ENCODE results near the gene TRIM62. TPM values are rescaled to one million over a fixed set of nuclear protein-coding genes. Genes with fewer than 3 reads are reported as not detected.

The TRIM62 gene
- polyA plus RNA-seq, 2 of the 4 experiments (the other 2 are of a cell fraction) = 0.79 to 1.5 TPM

DNA sequence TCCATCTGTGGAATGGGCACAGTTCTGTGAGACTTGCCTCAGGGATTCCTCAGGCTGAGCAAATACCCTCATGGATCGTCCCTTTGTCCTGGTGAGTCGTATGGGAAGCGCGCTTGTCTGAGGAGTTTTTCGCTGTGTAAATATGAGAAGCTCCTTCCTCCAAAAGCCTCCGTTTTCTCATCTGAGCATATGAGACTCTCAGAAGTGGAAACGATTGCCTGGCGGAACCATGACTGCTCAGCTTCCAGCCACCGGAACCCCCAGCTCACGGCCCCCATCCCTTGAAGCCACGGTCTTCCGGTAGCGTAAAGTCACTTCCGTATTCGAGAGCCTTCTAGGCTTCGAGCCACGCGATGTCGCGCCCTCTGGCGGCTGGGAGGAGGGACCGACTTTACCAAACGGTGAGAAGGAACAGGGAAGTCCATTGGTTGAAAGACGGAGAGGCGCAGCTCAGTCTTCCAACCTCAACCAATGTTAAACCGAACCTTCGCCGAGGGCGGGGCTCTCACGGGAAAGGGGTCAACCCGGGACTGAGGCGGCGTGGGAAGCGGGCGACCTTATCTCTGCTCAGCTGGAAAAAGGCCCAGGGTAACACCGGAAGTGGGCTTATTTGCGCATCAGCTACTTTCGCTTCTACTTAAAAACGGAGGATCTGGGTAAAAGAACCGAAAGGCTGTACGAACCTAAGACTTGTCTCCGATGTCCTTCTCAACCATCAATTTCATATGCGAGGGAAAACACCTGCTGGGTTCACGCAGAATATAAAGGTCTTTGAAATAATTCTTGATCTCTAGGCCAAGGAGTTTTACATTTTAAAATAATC is 54.6 kb downstream of the TRIM62 start:
- H3K4me3 ChIP-seq = peak overlapping the region; percentile 63
- ATAC-seq (peak; percentile 99), FAIRE-seq (no peak), DNase-seq (ENCODE audit: low read depth in 1 of 2, low spot score in 1 of 2) (peak; percentile 94 to 99)
- CTCF ChIA-PET = interaction anchor here (0.8 to 2.1 kb wide), 16 partner anchors 10 to 255 kb away, joined by 3 to 18 read pairs (median 4); partner anchors contain the start of gene AZIN2
- peak overlapping the region; percentile 87 for H3K4me2 ChIP-seq
- POLR2A ChIA-PET = interaction anchor here (0.9 to 1.0 kb wide), 3 partner anchors 41 to 130 kb away, joined by 3 read pairs; no protein-coding TSS in a partner anchor
- 7% methylated on average over 24 of the region's 44 CpGs for WGBS (ENCODE audit: missing lambda C conversion rate)
- no peaks in the 10 kb centered on the region for H3K9me3 ChIP-seq
- peaks cover 4% of the 10 kb centered on the region; the same call in 1 of the 3 replicates for H3K4me1 ChIP-seq
- H3K27ac ChIP-seq = peak overlapping the region; percentile 85 to 89
- no peak for TF ChIP-seq RCOR1 (IDR thresholded peaks at IDR 0.05; ENCODE audit: low read depth, low read length)
- TF ChIP-seq, protein P1, sequence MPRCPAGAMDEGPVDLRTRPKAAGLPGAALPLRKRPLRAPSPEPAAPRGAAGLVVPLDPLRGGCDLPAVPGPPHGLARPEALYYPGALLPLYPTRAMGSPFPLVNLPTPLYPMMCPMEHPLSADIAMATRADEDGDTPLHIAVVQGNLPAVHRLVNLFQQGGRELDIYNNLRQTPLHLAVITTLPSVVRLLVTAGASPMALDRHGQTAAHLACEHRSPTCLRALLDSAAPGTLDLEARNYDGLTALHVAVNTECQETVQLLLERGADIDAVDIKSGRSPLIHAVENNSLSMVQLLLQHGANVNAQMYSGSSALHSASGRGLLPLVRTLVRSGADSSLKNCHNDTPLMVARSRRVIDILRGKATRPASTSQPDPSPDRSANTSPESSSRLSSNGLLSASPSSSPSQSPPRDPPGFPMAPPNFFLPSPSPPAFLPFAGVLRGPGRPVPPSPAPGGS (IDR thresholded peaks at IDR 0.05) = 0 out of 3 replicates have a peak, but pooled peaks have one; percentile 39
- TF ChIP-seq ZC3H11A (IDR thresholded peaks at IDR 0.05) = no peak
- TF ChIP-seq MAFK (IDR thresholded peaks at IDR 0.05; ENCODE audit: partially characterized antibody) = peak; percentile 88
- no peak for TF ChIP-seq HOXB5 (CRISPR knock-in tag; IDR thresholded peaks at IDR 0.05)
- TF ChIP-seq, protein P2, sequence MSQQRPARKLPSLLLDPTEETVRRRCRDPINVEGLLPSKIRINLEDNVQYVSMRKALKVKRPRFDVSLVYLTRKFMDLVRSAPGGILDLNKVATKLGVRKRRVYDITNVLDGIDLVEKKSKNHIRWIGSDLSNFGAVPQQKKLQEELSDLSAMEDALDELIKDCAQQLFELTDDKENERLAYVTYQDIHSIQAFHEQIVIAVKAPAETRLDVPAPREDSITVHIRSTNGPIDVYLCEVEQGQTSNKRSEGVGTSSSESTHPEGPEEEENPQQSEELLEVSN (IDR thresholded peaks at IDR 0.05; ENCODE audit: borderline replicate concordance, low read depth) = peak; percentile 78
- TF ChIP-seq CEBPB (IDR thresholded peaks at IDR 0.05) = 0 out of 4 replicates have a peak, but pooled peaks of 1 of the 2 experiments have one; percentile 3
- TF ChIP-seq RAD21 (conservative IDR thresholded peaks at IDR 0.05 in 1 of 2, IDR thresholded peaks at IDR 0.05 in 1 of 2) = no peak
- TF ChIP-seq TFCP2L1 (CRISPR knock-in tag; IDR thresholded peaks at IDR 0.05) = no peak
- no peak for TF ChIP-seq HEYL (CRISPR knock-in tag; IDR thresholded peaks at IDR 0.05)
- TF ChIP-seq, protein P3, sequence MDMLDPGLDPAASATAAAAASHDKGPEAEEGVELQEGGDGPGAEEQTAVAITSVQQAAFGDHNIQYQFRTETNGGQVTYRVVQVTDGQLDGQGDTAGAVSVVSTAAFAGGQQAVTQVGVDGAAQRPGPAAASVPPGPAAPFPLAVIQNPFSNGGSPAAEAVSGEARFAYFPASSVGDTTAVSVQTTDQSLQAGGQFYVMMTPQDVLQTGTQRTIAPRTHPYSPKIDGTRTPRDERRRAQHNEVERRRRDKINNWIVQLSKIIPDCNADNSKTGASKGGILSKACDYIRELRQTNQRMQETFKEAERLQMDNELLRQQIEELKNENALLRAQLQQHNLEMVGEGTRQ (IDR thresholded peaks at IDR 0.05) = no peak
- TF ChIP-seq CHD2 (IDR thresholded peaks at IDR 0.05; ENCODE audit: low read length, partially characterized antibody) = no peak
- no peak for TF ChIP-seq MYC (IDR thresholded peaks at IDR 0.05; ENCODE audit: borderline replicate concordance, low read length)
- 0 out of 2 replicates have a peak, but pooled peaks have one; percentile 10 for TF ChIP-seq KDM1A (IDR thresholded peaks at IDR 0.05; ENCODE audit: low read depth)
- TF ChIP-seq HOXB13 (CRISPR knock-in tag; IDR thresholded peaks at IDR 0.05; ENCODE audit: low read depth) = no peak
- no peak for TF ChIP-seq ZFP36 (IDR thresholded peaks at IDR 0.05; ENCODE audit: borderline replicate concordance, partially characterized antibody)
- no peak for TF ChIP-seq FOXS1 (CRISPR knock-in tag; IDR thresholded peaks at IDR 0.05)
- no peak for TF ChIP-seq RFX5 (IDR thresholded peaks at IDR 0.05)
- TF ChIP-seq EHF (CRISPR knock-in tag; IDR thresholded peaks at IDR 0.05) = no peak
- peak; percentile 73; the same call in 1 of the 2 replicates for TF ChIP-seq MAZ (IDR thresholded peaks at IDR 0.05; ENCODE audit: borderline replicate concordance, low read depth, low read length)
- TF ChIP-seq HDAC2 (IDR thresholded peaks at IDR 0.05) = no peak
- TF ChIP-seq, protein P4, sequence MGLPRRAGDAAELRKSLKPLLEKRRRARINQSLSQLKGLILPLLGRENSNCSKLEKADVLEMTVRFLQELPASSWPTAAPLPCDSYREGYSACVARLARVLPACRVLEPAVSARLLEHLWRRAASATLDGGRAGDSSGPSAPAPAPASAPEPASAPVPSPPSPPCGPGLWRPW (IDR thresholded peaks at IDR 0.05) = no peak
- peak; percentile 72 to 89; a peak in 4 of 5 replicates for TF ChIP-seq JUN (IDR thresholded peaks at IDR 0.05)
- TF ChIP-seq, protein P5, sequence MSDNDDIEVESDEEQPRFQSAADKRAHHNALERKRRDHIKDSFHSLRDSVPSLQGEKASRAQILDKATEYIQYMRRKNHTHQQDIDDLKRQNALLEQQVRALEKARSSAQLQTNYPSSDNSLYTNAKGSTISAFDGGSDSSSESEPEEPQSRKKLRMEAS (IDR thresholded peaks at IDR 0.05) = peak; percentile 95
- TF ChIP-seq KDM5A (IDR thresholded peaks at IDR 0.05) = peak; percentile 39; the same call in 1 of the 2 replicates
- TF ChIP-seq, protein P6, sequence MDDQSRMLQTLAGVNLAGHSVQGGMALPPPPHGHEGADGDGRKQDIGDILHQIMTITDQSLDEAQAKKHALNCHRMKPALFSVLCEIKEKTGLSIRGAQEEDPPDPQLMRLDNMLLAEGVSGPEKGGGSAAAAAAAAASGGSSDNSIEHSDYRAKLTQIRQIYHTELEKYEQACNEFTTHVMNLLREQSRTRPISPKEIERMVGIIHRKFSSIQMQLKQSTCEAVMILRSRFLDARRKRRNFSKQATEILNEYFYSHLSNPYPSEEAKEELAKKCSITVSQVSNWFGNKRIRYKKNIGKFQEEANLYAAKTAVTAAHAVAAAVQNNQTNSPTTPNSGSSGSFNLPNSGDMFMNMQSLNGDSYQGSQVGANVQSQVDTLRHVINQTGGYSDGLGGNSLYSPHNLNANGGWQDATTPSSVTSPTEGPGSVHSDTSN (IDR thresholded peaks at IDR 0.05) = peak; percentile 43; the same call in 1 of the 2 replicates
- TF ChIP-seq NR3C1 (IDR thresholded peaks at IDR 0.05) = no peak
- TF ChIP-seq, protein P7, sequence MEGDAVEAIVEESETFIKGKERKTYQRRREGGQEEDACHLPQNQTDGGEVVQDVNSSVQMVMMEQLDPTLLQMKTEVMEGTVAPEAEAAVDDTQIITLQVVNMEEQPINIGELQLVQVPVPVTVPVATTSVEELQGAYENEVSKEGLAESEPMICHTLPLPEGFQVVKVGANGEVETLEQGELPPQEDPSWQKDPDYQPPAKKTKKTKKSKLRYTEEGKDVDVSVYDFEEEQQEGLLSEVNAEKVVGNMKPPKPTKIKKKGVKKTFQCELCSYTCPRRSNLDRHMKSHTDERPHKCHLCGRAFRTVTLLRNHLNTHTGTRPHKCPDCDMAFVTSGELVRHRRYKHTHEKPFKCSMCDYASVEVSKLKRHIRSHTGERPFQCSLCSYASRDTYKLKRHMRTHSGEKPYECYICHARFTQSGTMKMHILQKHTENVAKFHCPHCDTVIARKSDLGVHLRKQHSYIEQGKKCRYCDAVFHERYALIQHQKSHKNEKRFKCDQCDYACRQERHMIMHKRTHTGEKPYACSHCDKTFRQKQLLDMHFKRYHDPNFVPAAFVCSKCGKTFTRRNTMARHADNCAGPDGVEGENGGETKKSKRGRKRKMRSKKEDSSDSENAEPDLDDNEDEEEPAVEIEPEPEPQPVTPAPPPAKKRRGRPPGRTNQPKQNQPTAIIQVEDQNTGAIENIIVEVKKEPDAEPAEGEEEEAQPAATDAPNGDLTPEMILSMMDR (IDR thresholded peaks at IDR 0.05) = peak; percentile 70
- no peak for TF ChIP-seq CBX8 (IDR thresholded peaks at IDR 0.05)
- peak; percentile 66 for TF ChIP-seq POLR2A (IDR thresholded peaks at IDR 0.05; ENCODE audit: low read length)
- no peak for TF ChIP-seq FOSL2 (IDR thresholded peaks at IDR 0.05)
- no peak for TF ChIP-seq FOSL2 (CRISPR knock-in tag; IDR thresholded peaks at IDR 0.05)
- no peak for TF ChIP-seq EHMT2 (IDR thresholded peaks at IDR 0.05; ENCODE audit: low read depth)
- 0 out of 2 replicates have a peak, but pooled peaks have one; percentile 34 for TF ChIP-seq GATA3 (IDR thresholded peaks at IDR 0.05; ENCODE audit: borderline replicate concordance)
- peak; percentile 88 for TF ChIP-seq PHF8 (IDR thresholded peaks at IDR 0.05; ENCODE audit: borderline replicate concordance, low read depth)
- no peak for TF ChIP-seq HOXA7 (CRISPR knock-in tag; IDR thresholded peaks at IDR 0.05)
- TF ChIP-seq TP53 (CRISPR knock-in tag; IDR thresholded peaks at IDR 0.05) = no peak

All from A549 (cell line).